22Rv1 (cell line): ENCODE measurements around the gene ATF6B.

Experiments
- ZFX ChIP-seq: fragments of 450-650 bp; IDR thresholded peaks from 2 replicates; pipeline ENCODE4 v1.6.1; 2017; ENCODE audit warnings: antibody characterized with exemption, borderline replicate concordance
- TF ChIP-seq, protein P1 (sequence below): fragments of 450-650 bp; IDR thresholded peaks from 2 replicates; pipeline ENCODE4 v1.5.1; 2017; ENCODE audit warnings: mild to moderate bottlenecking

DNA sequence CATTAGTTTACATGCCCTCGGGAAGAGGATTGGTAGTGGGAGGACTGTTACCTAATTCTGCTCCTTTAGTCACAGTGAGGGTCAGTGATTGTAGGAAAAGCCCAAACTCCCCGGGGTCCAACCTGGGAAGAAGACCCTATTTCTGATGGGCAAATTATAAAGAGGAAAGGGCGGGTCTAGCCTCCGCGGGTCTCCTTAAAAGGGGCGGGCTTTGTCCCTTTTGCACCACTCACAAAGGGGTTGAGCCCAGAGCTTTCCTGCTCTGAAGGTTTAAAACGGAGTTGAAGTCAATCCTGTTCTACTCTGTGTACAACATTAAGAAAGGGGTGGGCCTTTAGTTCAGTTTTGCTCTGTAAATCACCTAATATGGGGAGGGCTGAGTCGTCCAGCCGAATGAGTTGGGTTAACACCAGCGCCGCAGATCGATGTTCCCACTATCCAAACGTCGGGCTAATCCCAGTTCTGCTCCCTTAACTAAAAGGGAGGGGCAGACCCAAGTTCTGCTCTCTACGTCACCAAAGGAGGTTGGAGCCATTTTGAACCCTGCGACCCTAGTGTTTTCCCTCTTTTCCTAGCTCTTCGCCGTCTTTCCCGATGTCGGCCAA, 49.2 kb upstream of the ATF6B start:
- TF ChIP-seq, protein P1, sequence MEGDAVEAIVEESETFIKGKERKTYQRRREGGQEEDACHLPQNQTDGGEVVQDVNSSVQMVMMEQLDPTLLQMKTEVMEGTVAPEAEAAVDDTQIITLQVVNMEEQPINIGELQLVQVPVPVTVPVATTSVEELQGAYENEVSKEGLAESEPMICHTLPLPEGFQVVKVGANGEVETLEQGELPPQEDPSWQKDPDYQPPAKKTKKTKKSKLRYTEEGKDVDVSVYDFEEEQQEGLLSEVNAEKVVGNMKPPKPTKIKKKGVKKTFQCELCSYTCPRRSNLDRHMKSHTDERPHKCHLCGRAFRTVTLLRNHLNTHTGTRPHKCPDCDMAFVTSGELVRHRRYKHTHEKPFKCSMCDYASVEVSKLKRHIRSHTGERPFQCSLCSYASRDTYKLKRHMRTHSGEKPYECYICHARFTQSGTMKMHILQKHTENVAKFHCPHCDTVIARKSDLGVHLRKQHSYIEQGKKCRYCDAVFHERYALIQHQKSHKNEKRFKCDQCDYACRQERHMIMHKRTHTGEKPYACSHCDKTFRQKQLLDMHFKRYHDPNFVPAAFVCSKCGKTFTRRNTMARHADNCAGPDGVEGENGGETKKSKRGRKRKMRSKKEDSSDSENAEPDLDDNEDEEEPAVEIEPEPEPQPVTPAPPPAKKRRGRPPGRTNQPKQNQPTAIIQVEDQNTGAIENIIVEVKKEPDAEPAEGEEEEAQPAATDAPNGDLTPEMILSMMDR = no peak
- no peak for TF ChIP-seq ZFX
